ENCODE data around the gene KLHDC9. TPM values are rescaled to one million over a fixed set of nuclear protein-coding genes. Genes with fewer than 3 reads are reported as not detected.

The KLHDC9 gene
- total and polyA plus RNA-seq, 2 of the 8 experiments (the other 6 are each of a cell fraction or from before 2014, with no cell fraction given) = 6.5 to 15.6 TPM

- Histone ChIP-seq H3K14ac (ENCODE audit: insufficient read length) (no peak within 1 kb of the TSS), H3K23ac (ENCODE audit: insufficient read length) (peak within 1 kb of the TSS; percentile 66), H2BK5ac (ENCODE audit: low read depth, low read length) (peak within 1 kb of the TSS; percentile 78), H2BK20ac (ENCODE audit: low read length) (0 out of 2 replicates have a peak within 1 kb of the TSS, but pooled peaks have one; percentile 52), H2BK120ac (replicated peaks; ENCODE audit: low read depth, low read length) (no peak within 1 kb of the TSS), H3K9me3 (ENCODE audit: insufficient read depth in 2 of 2, low read depth in 1 of 2, low read length in 1 of 2) (no peaks in the 10 kb centered on the region), H3K79me2 (ENCODE audit: control insufficient read depth in 1 of 2, insufficient read depth in 2 of 2, low read length in 2 of 2) (peaks cover 4 to 54% of the 10 kb centered on the region in 2 experiments; a peak in 3 of 4 replicates), H2AFZ (ENCODE audit: low read length) (peak within 1 kb of the TSS; percentile 37; the same call in 1 of the 2 replicates), H3K27me3 (replicated peaks in 1 of 4; ENCODE audit: control insufficient read depth in 3 of 4, extremely low read depth in 1 of 4, insufficient read depth in 3 of 4, low read length in 3 of 4) (no peaks in the 10 kb centered on the region), H3K4me2 (ENCODE audit: insufficient read depth in 1 of 2, low read depth in 2 of 2, low read length in 2 of 2) (peak within 1 kb of the TSS; percentile 77 to 100), H3K23me2 (ENCODE audit: low read depth, low read length) (peaks cover 12% of the 10 kb centered on the region), H3K27ac (ENCODE audit: low read depth, low read length) (peak within 1 kb of the TSS; percentile 85), H2BK15ac (ENCODE audit: low read length) (peak within 1 kb of the TSS; percentile 82; the same call in 1 of the 2 replicates), H3K9ac (replicated peaks in 1 of 4; ENCODE audit: extremely low read depth in 1 of 4, low read depth in 3 of 4, low read length in 3 of 4) (peak within 1 kb of the TSS; percentile 86 to 96 (median 88)), H3K4me1 (replicated peaks in 1 of 4; ENCODE audit: control insufficient read depth in 3 of 4, insufficient read depth in 4 of 4, low read length in 3 of 4) (peaks cover 4 to 10% (median 5%) of the 10 kb centered on the region in 4 experiments; a peak in 6 of 7 replicates), H4K5ac (ENCODE audit: insufficient read length, low read depth, low read length) (peak within 1 kb of the TSS; percentile 57), H4K8ac (ENCODE audit: extremely low read depth, insufficient read depth, low read length) (peak within 1 kb of the TSS; percentile 97; the same call in 1 of the 2 replicates), H4K91ac (replicated peaks; ENCODE audit: insufficient read length, low read length) (peak within 1 kb of the TSS; percentile 37), H3K4ac (replicated peaks; ENCODE audit: insufficient read length, low read depth, low read length) (no peak within 1 kb of the TSS), H3K56ac (replicated peaks; ENCODE audit: insufficient read length, low read depth, low read length) (peak within 1 kb of the TSS; percentile 83), H3K18ac (ENCODE audit: extremely low read depth, low read length) (peak within 1 kb of the TSS; percentile 19; the same call in 1 of the 2 replicates), H3K36me3 (ENCODE audit: control insufficient read depth in 2 of 4, insufficient read depth in 4 of 4, low read length in 3 of 4) (peaks cover 13 to 35% (median 26%) of the 10 kb centered on the region in 4 experiments), H3K79me1 (ENCODE audit: low read depth, low read length) (peaks cover 15% of the 10 kb centered on the region), H2BK12ac (ENCODE audit: low read depth, low read length) (peak within 1 kb of the TSS; percentile 70; the same call in 1 of the 2 replicates), H3K4me3 (ENCODE audit: extremely low read depth in 1 of 4, insufficient read depth in 2 of 4, low read depth in 3 of 4, low read length in 4 of 4) (peak within 1 kb of the TSS; percentile 84 to 99 (median 93)), H2AK5ac (ENCODE audit: low read depth, low read length) (peak within 1 kb of the TSS; percentile 18; the same call in 1 of the 2 replicates), H4K20me1 (replicated peaks in 1 of 2; ENCODE audit: control insufficient read depth in 1 of 2, insufficient read depth in 2 of 2, low read length in 2 of 2) (peaks cover 0 to 8% of the 10 kb centered on the region in 2 experiments)
- ChIA-PET POLR2A (ENCODE audit: partially characterized antibody) (interaction anchor here (0.6 to 1.8 kb wide), 8 partner anchors 13 to 100 kb away, joined by 3 to 7 read pairs (median 4); partner anchors contain the start of genes B4GALT3, F11R, KLHDC9 and UFC1), CTCF (ENCODE audit: partially characterized antibody) (interaction anchor here (0.5 to 5.0 kb wide), 7 partner anchors 20 to 337 kb away, joined by 3 to 33 read pairs (median 4); partner anchors contain the start of gene KLHDC9)
- WGBS, 2 experiments (ENCODE audit: extremely low coverage in 1 of 2, insufficient coverage in 1 of 2, insufficient read length in 1 of 2, insufficient replicate concordance in 2 of 2, low coverage in 1 of 2, low lambda C conversion rate in 2 of 2, missing lambda C conversion rate in 1 of 2) = 2% methylated on average over 51 of the region's 58 CpGs; no CpG with 5 or more reads in 1 of the 2 experiments
- FAIRE-seq = no peak
- peak; percentile 72 to 96 for DNase-seq (ENCODE audit: low read depth in 1 of 2, low spot score in 2 of 2)
- no peak for TF ChIP-seq SP1 (IDR thresholded peaks at IDR 0.05; ENCODE audit: low read depth, low read length)
- no peak for TF ChIP-seq CBX5 (IDR thresholded peaks at IDR 0.05; ENCODE audit: low read depth, low read length)
- no peak for TF ChIP-seq BRCA1 (IDR thresholded peaks at IDR 0.05; ENCODE audit: low read depth, low read length)
- 0 out of 2 replicates have a peak, but pooled peaks have one; percentile 16 for TF ChIP-seq CEBPB (IDR thresholded peaks at IDR 0.05; ENCODE audit: low read depth, low read length)
- TF ChIP-seq KDM4A (IDR thresholded peaks at IDR 0.05; ENCODE audit: low read depth, low read length, severe bottlenecking) = peak; percentile 21
- no peak for TF ChIP-seq CHD1 (IDR thresholded peaks at IDR 0.05; ENCODE audit: low read depth, low read length)
- TF ChIP-seq EP300 (IDR thresholded peaks at IDR 0.05; ENCODE audit: borderline replicate concordance in 1 of 2, low read depth in 2 of 2, low read length in 2 of 2) = no peak
- TF ChIP-seq CHD2 (IDR thresholded peaks at IDR 0.05; ENCODE audit: low read length) = no peak
- TF ChIP-seq PHF8 (conservative IDR thresholded peaks at IDR 0.05; ENCODE audit: low read depth, low read length) = peak; percentile 86
- TF ChIP-seq SUZ12 (IDR thresholded peaks at IDR 0.05; ENCODE audit: low read length) = no peak
- TF ChIP-seq RBBP5 (IDR thresholded peaks at IDR 0.05; ENCODE audit: borderline replicate concordance, low read depth, low read length) = peak; percentile 89
Measured at GRCh38 chr1:161117759-161118581, 19.8 kb downstream of the KLHDC9 start, which contains the start of the genes NIT1 and PFDN2. NIT1 (plus strand) TSS chr1:161118105; CDS start chr1:161118177, 72 bp downstream. PFDN2 (minus strand) TSS chr1:161118037; CDS start chr1:161118026, 11 bp downstream.
